BE2C (cell line): ENCODE data around the gene MAGED4B.

ENCODE experiments used
- DNase-seq: peaks from one replicate; pipeline ENCODE4 v3.0.0-alpha.2; 2020
- H3K27me3 ChIP-seq: fragments of 250-450 bp; sonication (Bioruptor Pico); 2 replicates; pipeline ENCODE4 v1.5.1; 2020; ENCODE audit warnings: mild to moderate bottlenecking
- H3K36me3 ChIP-seq: fragments of 250-450 bp; sonication (Bioruptor Pico); 2 replicates; pipeline ENCODE4 v1.5.1; 2020; ENCODE audit warnings: mild to moderate bottlenecking
- H3K4me1 ChIP-seq: fragments of 250-450 bp; sonication (Bioruptor Pico); 2 replicates; pipeline ENCODE4 v1.5.1; 2020
- H3K4me3 ChIP-seq: 2 replicates; pipeline ENCODE4 v1.5.1; 2011; ENCODE audit warnings: low read depth, low read length
- H3K9me3 ChIP-seq: fragments of 250-450 bp; sonication (Bioruptor Pico); 2 replicates; pipeline ENCODE4 v1.5.1; 2020
- TF ChIP-seq, protein P1 (sequence below): IDR thresholded peaks from 2 replicates; pipeline ENCODE4 v1.5.1; 2012; ENCODE audit warnings: mild to moderate bottlenecking, low read depth, low read length

The MAGED4B gene

DNA sequence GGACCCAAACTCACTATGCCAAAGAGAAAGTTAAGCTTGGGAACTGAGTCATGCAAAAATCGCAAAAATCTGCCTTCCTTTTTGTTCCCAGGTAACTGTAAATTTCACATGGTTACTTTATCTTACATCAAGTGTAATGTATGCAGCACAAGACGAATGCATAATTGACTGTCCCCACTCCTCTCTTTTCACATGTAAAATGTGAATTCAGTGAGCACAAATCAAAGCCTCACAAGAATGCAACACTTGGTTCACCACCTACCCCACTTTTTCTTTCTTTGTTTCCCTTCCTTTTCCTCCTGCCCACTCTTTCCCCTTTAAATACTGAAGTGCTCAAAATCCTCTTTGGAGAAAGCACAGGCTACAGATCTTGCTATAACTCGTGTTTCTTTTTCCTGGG is 53.2 kb downstream of the MAGED4B start:
- DNase-seq = no peak
- TF ChIP-seq, protein P1, sequence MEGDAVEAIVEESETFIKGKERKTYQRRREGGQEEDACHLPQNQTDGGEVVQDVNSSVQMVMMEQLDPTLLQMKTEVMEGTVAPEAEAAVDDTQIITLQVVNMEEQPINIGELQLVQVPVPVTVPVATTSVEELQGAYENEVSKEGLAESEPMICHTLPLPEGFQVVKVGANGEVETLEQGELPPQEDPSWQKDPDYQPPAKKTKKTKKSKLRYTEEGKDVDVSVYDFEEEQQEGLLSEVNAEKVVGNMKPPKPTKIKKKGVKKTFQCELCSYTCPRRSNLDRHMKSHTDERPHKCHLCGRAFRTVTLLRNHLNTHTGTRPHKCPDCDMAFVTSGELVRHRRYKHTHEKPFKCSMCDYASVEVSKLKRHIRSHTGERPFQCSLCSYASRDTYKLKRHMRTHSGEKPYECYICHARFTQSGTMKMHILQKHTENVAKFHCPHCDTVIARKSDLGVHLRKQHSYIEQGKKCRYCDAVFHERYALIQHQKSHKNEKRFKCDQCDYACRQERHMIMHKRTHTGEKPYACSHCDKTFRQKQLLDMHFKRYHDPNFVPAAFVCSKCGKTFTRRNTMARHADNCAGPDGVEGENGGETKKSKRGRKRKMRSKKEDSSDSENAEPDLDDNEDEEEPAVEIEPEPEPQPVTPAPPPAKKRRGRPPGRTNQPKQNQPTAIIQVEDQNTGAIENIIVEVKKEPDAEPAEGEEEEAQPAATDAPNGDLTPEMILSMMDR = no peak
- Histone ChIP-seq H3K4me1 (no peaks in the 10 kb centered on the region), H3K4me3 (no peak overlapping the region), H3K27me3 (no peaks in the 10 kb centered on the region), H3K9me3 (no peaks in the 10 kb centered on the region), H3K36me3 (no peaks in the 10 kb centered on the region)
